ENCODE results near the gene PDGFC. TPM values are rescaled to one million over a fixed set of nuclear protein-coding genes. Genes with fewer than 3 reads are reported as not detected.

Gene PDGFC
- total RNA-seq, 1 experiment from 2014 or later: 5.3 TPM

GRCh38 chr4:157014621-157015591 lies 43.3 kb upstream of the PDGFC start (continued):
- TF ChIP-seq AFF4 (CRISPR knock-in tag; IDR thresholded peaks at IDR 0.05; ENCODE audit: borderline replicate concordance): no peak
- no peak for TF ChIP-seq NR3C1 (CRISPR knock-in tag; conservative IDR thresholded peaks at IDR 0.05; ENCODE audit: low read depth)
- no peak for TF ChIP-seq ZNF121 (CRISPR knock-in tag; IDR thresholded peaks at IDR 0.05)
- TF ChIP-seq FOXJ3 (CRISPR knock-in tag; IDR thresholded peaks at IDR 0.05; ENCODE audit: borderline replicate concordance): no peak
- no peak for TF ChIP-seq NFE2L1 (CRISPR knock-in tag; IDR thresholded peaks at IDR 0.05)
- no peak for TF ChIP-seq GABPB1 (CRISPR knock-in tag; IDR thresholded peaks at IDR 0.05)

- H3K27me3 Mint-ChIP-seq (ENCODE audit: low read depth): no peaks in the 10 kb centered on the region
- H3K4me3 Mint-ChIP-seq: no peak overlapping the region
- TF ChIP-seq NR2C2 (CRISPR knock-in tag; IDR thresholded peaks at IDR 0.05) (no peak), ZNF121 (CRISPR knock-in tag; IDR thresholded peaks at IDR 0.05) (no peak), FOXP4 (CRISPR knock-in tag; IDR thresholded peaks at IDR 0.05) (no peak), FOXK1 (CRISPR knock-in tag; IDR thresholded peaks at IDR 0.05) (no peak), FOXJ3 (CRISPR knock-in tag; IDR thresholded peaks at IDR 0.05; ENCODE audit: borderline replicate concordance) (no peak), NFYB (CRISPR knock-in tag; conservative IDR thresholded peaks at IDR 0.05; ENCODE audit: low read depth) (no peak), IRF2 (CRISPR knock-in tag; IDR thresholded peaks at IDR 0.05; ENCODE audit: borderline replicate concordance, low read depth) (no peak), ZNF423 (CRISPR knock-in tag; IDR thresholded peaks at IDR 0.05) (no peak), NR3C1 (CRISPR knock-in tag; conservative IDR thresholded peaks at IDR 0.05; ENCODE audit: low read depth) (no peak), CBFB (CRISPR knock-in tag; IDR thresholded peaks at IDR 0.05; ENCODE audit: low read depth) (no peak), FOXP1 (CRISPR knock-in tag; IDR thresholded peaks at IDR 0.05; ENCODE audit: borderline replicate concordance) (no peak), JAZF1 (CRISPR knock-in tag; IDR thresholded peaks at IDR 0.05) (no peak), ZSCAN18 (CRISPR knock-in tag; IDR thresholded peaks at IDR 0.05) (no peak), E2F4 (CRISPR knock-in tag; IDR thresholded peaks at IDR 0.05; ENCODE audit: borderline replicate concordance, low read depth) (no peak), PREB (CRISPR knock-in tag; IDR thresholded peaks at IDR 0.05; ENCODE audit: borderline replicate concordance) (no peak)
- peaks cover 3% of the 10 kb centered on the region; the same call in 1 of the 2 replicates for H3K9me3 Mint-ChIP-seq
- peaks cover 12% of the 10 kb centered on the region for H3K4me1 Mint-ChIP-seq
- ChIA-PET CTCF (no interaction called here), POLR2A (no interaction called here)
- ATAC-seq: no peak
- H3K27ac Mint-ChIP-seq: no peak overlapping the region
- DNase-seq (ENCODE audit: low spot score): no peak
- H3K36me3 Mint-ChIP-seq: no peaks in the 10 kb centered on the region
Observed at GRCh38 chr4:157013656-157014055, 42.1 kb upstream of the PDGFC start.

Measured in WTC11 (cell line).